ENCODE data around the gene HNRNPH1.

The HNRNPH1 gene

DNA sequence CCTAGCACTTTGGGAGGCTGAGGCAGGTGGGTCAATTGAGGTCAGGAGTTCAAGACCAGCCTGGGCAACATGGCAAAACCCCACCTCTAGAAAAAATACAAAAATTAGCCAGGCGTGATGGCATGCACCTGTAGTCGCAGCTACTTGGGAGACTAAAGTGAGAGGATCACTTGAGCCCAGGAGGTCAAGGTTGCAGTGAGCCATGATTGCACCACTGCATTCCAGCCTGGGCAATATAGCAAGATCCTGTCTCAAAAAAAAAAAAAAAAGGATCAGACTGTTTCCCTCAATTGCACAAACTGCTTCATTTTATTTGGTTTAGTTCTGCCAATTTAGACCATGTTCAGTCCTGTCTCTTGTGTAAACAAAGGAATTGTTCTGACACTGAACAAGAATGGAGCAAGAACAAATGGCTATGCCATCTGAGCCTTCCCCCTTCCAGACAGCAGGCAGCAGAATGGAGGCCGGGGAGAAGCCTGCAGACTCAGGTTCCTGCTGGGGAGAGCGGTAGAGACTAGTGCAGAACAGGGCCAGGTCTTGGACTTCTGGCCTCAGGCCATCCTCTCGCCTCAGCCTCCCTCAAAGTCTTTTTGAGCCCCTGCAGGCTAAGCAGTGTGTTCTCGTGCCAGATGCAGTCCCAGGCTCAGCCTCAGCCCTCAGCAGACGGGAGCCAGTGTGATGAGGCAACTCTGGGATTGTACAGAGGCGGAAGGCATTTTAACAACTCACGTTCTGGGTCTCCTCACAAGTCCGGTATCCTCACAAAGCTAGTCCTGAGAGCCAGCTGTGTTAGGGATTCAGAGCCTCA, 18.2 kb downstream of the HNRNPH1 start:
- no peak for DNase-seq (ENCODE audit: low read depth in 2 of 2)

DNA sequence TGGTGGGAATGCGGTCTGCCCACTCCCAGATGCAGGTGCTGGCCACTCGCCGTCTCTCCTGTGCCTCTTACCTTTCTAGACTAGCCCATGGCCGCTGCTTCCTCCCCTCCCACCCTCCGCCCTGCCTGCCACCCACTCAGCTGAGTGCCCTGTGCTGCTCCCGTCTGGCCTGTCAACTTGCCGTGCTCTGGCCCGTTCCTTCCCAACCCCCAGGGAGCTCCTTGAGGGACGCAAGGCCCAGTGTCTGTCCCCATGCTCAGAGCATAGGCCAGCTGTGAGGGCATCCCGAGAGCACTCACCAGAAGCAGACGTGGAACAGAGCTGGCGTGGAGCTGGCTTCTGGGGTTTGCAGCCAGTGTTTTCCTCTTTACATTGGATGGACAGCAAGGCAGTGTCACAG, 20.2 kb downstream of the HNRNPH1 start:
- DNase-seq (ENCODE audit: low read depth in 2 of 2): no peak

- DNase-seq (ENCODE audit: low read depth in 2 of 2): no peak
These were observed 21.4 kb downstream of the HNRNPH1 start for GRCh38 chr5:179601871-179602625.

DNA sequence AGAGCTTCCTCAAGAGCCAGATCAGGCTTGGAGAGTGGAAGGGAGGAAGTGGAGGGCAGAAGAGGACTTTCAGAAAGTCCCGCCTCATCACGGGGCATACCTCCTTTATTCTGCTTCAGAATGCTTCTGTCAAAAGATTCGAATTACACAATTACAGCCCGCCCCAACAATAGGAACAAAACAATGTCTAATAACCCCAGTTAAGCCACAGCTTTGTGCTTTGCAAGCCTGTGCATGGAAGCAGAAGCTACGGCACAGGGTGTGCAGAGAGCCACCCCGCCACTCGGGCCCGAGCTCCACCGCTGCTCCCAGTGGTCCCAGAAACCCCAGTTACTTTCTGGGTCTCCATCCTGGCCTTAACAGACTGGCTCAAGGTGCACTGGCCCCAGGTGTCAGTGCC, 23.5 kb downstream of the HNRNPH1 start:
- no peak for DNase-seq (ENCODE audit: low read depth in 2 of 2)

DNA sequence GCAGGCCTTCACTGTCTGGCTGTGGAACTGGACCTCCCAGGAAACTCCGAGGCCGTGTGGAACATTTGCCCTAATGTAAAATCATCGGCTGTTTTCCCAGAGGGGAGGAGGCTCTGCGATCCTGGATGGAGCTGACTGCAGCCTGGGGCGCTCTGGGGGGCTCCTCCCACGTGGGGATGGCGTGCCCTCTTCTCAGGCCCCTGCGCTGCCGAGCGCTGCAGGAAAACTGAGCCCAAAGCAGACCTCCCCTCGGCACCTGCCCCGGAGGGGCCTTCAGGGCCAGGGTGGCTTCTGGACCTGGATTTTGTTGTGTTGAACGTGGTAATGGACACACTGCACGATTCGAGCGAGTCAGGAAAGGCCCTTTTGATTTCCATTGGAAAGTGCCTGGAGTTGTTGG, 23.9 kb downstream of the HNRNPH1 start:
- no peak for DNase-seq (ENCODE audit: low read depth in 2 of 2)

DNA sequence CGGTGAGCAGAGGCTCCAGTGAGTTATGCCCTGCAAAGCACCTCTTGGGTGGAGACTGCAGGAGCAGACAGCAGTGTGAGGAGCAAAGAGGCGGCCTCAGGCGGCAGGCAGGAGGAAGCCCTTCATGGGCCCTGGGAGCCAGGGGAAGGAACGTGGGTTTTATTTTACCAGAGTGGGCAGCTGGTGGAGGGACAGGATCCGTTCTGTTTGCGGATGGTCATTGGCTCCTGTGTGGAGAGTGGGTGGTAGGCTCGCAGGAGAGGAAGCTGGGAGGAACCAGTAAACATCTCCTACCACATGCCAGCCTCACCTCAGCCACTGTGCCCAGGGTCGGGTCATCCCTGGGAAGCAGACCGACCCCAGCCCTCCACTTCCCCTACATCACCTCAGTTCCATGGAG, 24.4 kb downstream of the HNRNPH1 start:
- DNase-seq (ENCODE audit: low read depth in 2 of 2): no peak

DNA sequence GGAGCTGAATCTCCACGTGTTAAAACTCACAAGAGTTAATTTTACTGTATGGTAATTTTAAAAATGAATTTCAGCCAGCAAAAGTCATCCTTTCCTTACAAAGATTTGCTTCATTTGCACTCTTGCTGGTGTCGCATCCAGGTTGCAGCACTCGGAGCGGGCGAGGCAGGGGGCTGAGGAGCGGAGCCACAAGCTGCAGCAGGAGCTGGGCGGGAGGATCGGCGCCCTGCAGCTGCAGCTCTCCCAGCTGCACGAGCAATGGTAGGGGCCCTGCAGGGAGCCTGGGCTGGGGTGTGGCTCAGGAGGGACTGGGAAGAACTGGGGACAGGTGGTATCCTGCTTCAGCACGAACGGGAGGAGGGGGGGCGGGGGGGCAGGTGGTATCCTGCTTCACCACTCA, 27.1 kb downstream of the HNRNPH1 start:
- DNase-seq (ENCODE audit: low read depth in 2 of 2): no peak

DNA sequence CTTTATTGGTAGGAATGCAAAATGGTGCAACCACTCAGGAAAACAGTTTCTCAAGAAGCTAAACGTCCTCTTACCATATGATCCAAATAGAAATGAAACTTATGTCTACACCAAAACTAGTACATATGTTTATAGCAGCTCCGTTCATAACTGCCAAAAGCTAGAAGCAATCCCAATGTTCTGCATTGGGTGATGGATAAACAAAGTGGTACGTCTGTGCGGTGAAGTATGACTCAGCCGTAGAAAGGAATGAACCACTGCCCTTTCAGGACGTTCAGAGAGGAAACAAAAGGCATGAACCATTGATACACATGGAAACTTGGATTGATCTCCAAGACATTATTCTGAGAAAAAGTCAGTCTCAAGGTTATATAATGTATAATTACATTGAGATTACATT, 27.6 kb downstream of the HNRNPH1 start:
- DNase-seq (ENCODE audit: low read depth in 2 of 2): no peak

DNA sequence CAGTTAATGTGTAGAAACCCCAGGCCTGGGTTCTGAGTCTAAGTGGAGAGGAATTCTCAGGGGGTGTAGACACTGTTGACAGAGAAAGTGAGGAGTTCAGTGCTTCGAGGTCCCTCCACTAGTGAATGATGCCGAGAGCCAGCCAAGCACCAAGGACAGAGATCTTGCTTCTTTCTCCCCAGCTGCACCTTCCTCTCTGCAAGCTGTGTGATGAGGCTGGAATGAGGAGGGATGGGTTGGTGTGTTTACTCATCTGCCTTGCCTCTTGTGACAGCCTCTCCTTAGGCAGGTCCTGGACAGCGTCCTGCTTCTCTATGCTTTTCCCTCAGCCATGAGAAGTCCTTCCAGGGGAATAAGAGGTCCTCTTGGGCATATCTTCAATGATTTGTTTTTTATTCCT, 35.3 kb downstream of the HNRNPH1 start:
- DNase-seq (ENCODE audit: low read depth in 2 of 2): no peak

DNA sequence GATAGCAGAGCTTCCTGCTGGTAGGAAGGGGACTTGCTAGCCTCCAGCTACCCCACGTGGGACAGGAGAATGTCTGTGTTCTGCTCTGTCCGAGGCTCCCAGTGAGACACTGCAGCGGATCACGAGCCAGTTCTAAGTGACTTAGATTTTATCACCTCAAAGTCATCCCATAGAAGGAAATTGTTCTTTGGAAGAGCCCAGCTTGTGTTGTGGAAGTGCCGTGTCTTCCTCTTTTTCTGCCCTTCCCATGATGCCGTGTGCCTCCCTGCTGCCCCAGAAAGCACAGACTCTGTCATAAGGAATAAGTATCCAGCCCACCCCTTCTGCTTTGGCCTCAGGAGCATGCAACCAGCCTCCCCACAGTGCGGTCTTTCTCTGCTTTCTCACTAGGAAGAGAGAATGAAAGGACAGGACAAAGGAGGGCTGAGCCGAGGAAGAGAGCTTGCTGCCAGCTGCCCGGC, 37.5 kb downstream of the HNRNPH1 start:
- DNase-seq (ENCODE audit: low read depth in 2 of 2): no peak

- no peak for DNase-seq (ENCODE audit: low read depth in 2 of 2)
These were observed 46.0 kb downstream of the HNRNPH1 start for GRCh38 chr5:179577286-179577960.

GRCh38 chr5:179572386-179572785, 51.1 kb downstream of the HNRNPH1 start:
- DNase-seq (ENCODE audit: low read depth in 2 of 2): no peak

- DNase-seq (ENCODE audit: low read depth in 2 of 2): no peak
These were observed 54.8 kb downstream of the HNRNPH1 start for GRCh38 chr5:179568721-179569120.

DNA sequence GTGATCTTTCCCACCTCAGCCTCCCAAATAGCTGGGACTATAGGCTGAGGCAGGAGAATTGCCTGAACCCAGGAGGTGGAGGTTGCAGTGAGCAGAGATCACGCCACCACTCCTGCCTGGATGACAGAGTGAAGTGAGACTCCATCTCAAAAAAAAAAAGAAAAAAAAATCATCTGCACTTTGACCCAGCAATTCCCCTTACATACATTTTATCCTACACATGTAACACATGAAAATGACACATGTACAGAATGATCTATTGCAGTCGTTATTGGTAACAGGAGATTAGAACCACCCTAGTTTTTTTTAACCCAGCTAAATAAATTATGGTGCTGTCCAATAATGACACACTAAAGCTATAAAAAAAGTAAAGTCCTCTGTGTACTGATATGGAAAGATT, 58.9 kb downstream of the HNRNPH1 start:
- DNase-seq (ENCODE audit: low read depth in 2 of 2): no peak

Measured in stimulated activated CD4-positive, alpha-beta T cell treated with anti-CD3 and anti-CD28 coated beads, Interleukin-4, amount 100 ng/mL, for 48 hours (primary cell).